SHP77 treated with DMSO at 0.1 percent for 48 hours (cell line): ENCODE results near the gene CDH12.
"Not testable (repeated sequence)": the region's sequence is repeated elsewhere in the genome, so short reads cannot be mapped to it uniquely, and the experiment has no call there.

Source experiments
- DNase-seq: peaks from one replicate; lab custom pipeline; 2025; lab: John Stamatoyannopoulos, UW

The CDH12 gene

DNA sequence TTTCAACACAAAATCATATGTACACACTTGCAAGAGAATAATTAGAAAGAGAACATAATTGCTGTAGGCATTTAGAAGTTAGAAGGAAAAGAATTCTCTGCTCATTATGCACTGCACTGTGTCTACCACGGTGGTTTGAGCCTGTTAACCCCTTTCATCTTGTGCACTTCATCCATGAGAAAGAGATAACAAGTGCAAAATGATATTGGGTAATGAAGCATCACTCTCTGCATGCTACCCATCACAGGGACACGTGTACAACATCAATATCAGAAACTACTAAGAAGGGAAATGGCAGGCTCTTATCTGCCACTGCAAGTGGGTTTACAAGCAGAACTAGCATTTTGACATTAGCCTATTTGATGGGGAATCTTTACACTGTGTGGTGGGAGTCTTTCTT lies 202.6 kb downstream of the CDH12 start:
- DNase-seq, result no peak

DNA sequence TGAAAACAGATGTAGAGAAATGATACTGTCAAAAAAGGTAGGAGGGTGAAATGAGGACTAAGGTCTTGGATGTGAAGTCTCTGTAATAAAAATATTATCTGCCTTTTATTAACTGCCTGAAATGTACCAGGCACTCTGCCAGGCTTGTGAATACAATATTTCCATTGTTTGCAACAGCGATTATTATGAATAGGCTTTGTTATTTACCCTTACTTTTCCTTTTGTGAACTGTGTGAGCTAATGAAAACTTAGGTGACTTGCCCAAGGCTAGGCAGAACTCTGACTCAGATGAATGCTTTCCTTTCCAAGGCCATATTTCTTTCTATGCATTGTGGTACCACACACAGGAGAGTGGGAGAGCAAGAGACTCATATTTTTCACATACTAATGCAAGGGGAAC lies 204.1 kb downstream of the CDH12 start:
- no peak for DNase-seq

DNA sequence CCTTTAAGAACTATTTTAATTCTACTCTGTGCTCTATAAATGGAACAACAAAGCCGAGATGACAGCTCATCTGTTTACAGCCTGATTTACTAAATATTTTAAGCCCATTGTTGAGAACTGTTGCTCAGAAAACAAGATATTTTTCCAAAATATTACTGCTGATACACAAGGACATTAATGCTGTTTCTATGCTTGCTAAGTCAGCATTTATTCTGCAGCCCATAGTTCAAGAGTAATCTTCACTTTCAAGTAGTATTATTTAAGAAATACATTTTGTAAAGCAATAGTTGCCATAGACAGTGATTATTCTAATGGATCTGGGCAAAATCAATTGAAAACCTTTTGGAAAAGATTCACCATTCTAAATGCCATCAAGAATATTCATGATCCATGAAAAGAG lies 208.3 kb downstream of the CDH12 start:
- no peak for DNase-seq

DNA sequence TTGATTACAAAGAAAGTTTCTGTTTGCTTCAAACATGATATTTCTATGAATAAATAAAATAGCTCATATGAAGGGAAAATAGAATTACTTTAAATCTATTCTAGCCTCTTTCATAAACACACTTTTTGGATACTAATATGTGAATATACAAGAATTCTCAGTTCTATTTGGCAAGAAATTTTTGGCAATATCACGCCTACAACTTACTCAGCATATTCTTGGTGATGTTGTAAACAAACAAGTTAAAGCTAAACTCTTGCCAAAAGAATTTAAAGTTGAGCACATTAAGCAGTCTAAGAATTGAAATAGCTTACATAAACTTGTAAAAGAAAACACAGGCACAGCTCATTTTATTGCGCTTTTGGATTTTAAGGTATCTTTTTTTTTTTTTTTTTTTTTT lies 209.8 kb downstream of the CDH12 start:
- DNase-seq, result no peak

DNA sequence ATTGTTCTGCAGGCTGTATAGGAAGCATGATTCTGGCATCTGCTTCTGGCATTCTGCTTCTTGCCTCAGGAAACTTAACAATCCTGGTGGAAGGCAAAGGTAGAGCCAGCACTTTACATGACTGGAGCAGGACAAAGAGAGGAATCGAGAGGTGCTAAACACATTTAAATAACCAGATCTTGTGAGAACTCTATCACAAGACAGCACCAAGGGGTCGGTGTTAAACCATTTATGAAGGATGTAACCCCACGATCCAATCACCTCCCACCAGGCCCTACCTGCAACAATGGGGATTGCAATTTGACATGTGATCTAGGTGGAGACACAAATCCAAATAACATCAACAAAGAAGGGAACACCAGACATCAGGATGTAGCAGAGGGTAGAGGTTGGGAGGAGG lies 221.5 kb downstream of the CDH12 start:
- no peak for DNase-seq

DNA sequence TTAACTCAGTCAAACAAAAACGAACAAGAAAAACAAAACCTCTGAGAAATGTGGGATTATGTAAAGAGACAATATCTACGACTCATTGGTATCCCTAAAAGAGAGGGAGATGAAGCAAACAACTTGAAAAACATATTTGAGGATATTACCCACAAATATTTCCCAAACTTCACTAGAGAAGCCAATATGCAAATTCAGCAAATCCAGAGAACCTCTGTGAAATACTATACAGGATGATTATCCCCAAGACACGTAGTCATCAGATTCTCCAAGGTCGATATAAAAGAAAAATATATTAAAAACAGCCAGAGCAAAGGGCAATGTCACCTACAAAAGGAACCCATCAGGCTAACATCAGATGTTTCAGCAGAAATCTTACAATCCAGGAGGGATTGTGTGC lies 226.1 kb downstream of the CDH12 start:
- DNase-seq, result no peak

DNA sequence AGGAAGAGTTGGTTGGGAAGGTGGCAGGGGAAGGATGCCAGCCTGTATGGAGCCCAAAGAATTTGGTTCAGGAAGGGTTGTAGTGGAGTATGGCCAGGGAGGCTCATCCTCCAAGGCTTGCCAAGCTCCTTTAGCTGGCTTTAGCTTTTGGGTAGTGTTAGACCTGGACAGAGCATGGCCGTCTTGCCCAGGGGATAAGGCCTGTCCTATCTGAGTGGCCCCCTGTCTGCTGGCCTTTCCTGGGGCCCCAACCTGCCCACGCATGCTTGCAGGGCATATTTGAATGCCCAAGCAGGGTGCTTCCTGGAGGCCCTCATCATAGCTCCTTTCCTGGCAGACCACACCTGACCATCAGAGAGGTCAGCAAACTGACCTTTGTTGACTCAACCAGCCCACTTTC lies 227.7 kb downstream of the CDH12 start:
- no peak for DNase-seq

DNA sequence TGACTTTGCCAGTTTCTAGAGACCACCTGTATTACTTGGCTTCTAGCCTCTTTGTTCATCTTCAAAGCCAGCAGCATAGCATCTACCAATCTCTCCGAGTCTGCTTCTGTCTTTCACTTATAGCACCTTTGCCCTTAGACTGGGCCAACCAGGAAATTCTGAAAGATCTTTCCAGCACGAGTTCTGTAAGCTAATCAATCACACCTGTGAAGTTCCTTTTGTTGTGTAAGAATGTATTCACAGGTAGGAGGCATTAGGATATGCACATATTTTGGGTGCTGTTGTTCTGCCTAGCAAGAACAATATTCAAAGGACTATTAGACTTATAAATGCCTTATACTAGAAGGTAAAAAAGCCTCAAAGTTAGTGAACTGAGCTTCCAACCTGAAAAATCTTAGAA lies 232.1 kb downstream of the CDH12 start:
- DNase-seq, result no peak

DNA sequence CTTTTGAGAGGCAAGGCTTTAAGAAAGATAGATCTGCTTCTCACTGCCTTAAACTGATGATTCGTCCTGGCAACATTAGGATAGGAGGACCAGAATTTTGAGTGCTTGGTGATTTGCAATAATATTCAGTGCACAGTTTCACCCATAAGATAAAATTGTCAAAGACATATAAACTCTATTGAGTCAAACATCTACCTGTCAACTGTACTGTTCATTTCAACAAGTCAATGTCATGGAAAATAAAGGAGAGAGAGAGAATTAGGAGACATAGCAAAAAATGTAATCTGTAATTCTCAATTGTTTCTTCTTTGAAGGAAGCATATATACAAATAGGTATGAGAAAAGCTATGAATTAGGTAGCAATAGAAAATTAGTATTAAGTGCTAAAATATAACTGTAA lies 237.2 kb downstream of the CDH12 start:
- DNase-seq, result no peak

DNA sequence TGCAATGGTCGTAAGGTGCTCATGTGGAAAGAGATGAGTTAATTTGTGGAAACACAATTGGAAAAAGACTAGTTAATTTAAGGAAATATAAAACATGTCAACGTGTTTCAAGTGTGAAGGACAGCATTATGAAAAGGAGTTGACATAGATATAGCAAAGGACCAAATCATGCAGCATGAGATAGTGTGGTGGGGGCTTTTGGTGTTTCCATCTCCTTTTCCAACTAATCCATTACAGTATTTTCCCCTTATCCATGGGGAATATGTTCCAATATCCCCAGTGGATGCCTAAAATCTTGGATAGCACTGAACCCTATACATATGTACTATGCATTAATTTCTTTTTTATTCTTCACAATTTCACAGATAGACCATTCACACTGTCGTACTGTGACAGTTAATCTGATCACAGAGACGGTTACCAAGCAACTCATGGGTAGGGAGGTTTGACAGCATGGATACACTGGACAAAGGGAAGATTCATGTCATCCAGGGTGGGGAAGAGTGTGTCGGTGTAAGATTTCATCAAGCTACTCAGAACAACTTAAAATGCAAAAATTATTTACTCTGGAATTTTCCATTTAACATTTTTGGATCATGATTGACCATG lies 238.6 kb downstream of the CDH12 start:
- no peak for DNase-seq

DNA sequence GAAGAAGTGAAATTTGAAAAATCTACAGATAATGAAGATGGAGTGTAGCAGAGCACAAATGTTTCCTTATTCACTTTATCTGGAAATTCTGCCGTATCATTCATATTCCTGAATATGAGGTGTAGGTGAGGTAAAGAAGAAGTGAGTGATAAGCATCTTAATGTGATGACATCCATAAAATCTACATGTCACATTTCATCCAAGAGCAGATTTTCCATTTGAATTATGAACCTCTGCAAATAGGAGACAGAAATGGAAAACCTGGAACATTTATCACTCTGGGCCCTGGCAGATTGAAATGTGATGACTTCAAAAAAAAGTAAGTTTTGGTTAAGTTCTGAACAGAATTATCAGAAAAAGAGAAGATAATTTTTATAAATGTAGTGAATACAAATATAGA lies 240.2 kb downstream of the CDH12 start:
- DNase-seq, result no peak

DNA sequence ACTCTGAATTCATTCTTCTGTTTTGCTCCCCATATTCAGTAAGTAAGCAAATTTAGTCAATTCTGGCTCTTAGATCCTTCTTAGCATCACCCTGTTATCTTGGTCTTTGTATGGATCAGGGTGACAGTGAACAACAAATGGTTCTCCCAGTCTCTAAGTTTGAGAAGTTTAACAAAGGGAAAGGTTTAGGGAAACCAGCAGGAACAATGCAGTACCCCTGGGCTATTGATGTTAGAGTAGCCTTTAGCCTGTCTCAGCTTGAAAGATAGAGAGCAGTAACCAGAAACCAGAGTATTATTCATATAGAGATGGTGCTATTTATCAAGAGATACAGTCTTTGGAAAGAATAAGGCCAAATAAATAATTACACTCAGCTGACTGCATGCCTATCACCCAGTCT lies 241.8 kb downstream of the CDH12 start:
- DNase-seq, result no peak

DNA sequence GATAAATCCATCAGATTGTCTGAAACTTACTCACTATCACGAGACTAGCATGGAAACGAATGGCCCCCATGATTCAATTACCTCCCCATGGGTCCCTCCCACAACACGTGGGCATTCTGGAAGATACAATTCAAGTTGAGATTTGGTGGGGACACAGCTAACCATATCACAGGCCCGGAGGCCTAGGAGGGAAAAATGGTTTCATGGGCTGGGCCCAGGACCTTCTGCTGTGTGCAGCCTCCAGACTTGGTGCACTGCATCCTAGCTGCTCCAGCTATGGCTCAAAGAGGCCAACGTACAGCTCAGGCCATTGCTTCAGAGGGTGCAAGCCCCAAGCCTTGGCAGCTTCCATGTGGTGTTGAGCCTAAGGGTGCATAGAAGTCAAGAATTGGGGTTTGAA lies 245.6 kb downstream of the CDH12 start:
- not testable (repeated sequence) for DNase-seq

DNA sequence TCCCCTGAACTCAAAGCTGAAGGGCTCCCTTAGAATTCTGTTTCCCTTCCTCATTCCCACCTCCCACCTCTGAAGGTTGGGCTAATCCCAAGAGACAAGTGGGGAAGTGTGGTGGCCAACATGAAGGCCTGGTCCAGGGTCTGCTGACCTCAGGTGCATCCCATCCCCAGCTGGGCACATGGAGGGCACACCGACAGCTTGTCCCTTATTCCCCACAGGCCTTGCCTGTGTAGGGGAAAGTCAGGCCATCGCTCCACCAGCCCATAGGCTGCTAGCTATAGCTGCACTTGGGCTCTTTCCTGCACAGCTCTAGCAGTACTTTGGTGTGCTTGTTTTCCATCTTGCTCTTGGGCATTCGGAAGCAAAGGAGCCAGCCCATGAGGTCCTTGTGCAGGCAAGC lies 247.7 kb downstream of the CDH12 start:
- DNase-seq, result no peak

DNA sequence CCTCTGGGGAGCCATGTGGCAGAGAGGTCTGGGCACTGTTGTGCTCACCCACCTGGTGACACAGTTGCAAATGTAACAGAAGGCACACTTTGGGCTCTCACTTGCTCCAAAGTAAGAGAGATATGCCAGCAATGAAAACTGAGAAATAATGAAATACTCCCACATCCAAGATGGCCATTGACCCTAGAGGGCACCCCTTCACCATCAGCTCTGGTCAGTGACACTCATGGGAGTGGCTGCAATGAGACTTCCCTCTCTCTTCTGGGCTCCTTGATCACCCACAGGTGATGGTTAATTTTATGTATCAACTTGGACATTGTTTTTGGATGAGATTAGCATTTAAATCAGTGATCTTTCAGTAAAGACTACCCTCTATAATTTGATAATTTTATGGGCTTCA lies 248.4 kb downstream of the CDH12 start:
- DNase-seq, result no peak

DNA sequence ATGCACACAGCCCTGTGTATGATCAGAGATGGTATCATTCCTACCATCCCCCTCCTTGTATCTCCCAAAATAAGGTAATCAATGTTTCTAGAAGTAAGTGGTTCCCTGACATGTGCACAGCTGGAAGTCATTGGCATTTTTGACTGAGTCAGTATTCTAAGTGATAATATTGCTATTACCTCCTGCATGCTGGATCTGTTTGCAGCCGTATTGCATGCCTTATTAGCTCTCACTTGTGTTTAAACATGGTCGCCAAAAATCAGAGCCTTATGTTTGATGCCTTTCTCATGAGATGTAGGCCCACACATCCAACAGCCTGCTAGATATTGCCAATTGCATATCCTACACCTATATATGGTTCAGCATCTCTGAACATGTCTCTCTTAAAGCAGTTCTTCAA lies 254.3 kb downstream of the CDH12 start:
- DNase-seq, result no peak

DNA sequence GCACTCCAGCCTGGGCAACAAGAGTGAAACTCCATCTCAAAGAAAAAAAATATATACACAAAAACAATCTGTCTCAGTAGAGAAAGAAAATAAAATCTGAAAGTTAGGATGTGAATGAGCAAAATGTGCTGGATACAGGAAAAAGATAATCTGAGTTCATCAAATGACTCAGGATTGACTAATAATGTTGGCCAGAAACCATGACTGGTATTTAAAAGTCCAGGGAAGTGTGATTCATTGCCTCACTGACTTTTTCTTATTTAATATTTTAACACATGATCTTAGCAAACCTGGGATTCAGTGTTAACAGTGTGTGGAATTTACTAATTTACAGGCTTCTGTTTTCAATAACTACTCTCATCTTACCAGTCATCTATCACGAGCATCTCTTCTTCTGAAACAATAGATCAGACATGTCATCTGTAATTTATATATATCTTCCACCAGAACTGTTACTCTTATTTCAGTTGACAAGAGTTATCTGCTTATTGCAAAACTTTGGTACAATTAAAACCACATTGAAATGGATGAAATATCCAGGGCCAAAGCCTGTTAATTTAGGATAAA lies 256.7 kb downstream of the CDH12 start:
- DNase-seq, result no peak

DNA sequence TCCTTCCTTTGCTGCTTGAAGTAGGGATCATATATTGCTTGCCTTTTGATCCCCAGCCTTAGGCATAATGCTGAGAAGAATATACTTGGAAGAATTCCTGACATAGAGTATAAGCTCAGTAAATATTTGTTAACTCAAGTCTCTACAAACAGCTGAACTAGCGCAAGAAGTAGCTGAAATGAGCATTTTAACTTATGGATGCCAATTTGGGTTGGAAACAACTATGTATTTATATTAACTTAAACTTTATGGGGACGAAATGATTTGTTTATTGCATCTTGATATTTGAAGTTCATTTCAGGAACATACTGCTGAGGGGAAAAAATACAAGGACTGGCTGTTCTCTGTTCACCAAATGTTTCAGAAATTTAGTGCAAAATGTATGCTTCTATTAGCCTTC lies 258.7 kb downstream of the CDH12 start:
- no peak for DNase-seq

DNA sequence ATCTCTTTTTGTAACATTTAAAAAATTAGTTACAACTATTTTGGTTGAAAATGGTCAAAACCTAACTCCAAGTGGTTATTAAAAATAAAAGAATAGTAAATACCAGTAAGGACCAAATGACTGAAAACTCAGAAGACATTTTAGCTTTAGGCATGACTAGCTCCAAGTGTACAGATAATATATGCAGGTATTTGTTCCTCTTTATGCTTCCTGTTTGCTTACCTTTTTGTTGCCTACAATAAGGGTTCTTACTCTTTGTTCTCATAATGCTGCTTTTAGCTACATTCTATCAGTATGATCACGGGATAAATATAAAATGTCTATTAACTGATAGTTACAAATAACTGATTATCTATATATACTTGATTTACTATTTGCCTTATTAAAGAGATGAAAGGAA lies 259.6 kb downstream of the CDH12 start:
- DNase-seq, result no peak

DNA sequence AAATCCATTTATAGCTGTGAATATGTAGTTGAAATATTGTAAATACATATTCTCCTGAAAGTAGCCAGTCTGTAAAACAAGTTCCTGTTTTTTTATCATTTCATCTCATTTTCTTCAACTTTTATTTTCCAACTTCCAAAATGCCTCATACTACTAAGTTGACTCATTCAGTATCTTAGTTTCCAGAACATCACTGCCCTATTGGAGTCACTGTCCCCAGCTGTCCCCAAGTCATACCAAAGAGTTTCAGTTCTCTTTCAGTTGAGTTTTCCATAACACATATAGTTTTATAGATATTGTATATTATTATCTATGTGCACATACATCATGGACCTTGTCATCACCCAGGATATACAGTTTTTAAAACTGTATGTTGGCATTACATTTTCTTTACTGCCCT lies 261.7 kb downstream of the CDH12 start:
- no peak for DNase-seq

DNA sequence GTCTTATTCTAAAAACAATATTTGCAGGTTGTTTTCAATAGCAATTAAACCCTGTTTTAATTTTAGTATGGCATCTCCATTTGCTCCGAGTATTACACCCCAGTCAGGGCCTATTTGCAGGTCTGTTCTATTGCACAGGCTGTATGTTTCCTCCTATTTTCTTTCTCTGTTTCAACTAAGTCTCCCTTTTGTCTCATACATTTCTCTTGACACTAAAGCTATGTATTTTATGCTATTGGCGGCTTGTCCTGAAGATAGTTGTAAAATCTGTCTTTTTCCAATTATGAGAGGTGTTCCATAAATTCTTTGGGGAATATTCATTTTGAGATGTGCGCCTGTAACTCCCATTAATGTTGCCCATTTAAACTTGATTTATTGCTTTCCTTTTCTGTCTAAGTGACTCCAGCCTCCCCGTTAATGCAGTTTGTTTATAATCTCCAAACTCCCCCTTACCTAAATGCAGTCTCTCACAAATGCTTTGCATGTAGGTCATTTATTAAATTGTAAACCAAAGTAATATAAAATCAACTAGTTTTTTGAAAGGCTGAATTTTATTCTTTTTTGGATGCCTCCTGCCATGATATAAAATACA lies 262.4 kb downstream of the CDH12 start:
- DNase-seq, result no peak

DNA sequence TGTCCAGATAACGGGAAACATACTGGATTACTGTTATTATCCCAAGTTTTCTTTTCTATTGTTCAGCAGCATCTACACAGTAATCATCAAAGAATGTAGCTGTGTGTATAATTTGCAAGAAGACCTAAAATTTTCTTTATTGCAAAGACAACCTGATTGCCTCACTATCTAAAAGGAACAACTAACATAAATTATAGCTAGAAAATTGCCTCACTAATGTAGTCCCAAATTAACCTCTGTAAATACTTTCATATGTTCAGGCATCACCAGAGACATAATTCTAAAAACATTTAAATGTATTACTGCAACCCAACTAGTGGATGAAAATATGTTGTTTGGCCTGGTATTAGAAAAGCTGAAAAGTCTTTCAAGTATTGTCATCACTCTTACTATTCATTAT lies 275.4 kb downstream of the CDH12 start:
- DNase-seq, result no peak

DNA sequence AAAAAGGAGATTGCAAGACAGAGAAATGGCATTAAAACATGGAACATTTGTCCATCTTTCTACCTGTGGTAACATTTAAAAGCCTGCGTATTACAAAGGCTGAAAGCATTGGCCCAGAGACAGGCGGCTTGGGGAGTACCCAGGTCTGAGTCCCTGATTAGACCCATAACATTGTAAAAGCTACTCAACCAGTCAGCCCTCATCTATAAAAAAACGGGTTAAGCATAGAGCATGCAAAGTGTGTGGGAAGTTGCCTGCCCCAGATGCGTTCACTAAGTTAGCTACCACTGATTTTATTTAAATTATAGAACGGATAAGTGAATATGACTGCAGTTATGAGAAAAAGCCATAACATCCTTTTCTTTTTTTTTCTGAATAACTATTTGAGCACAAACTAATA lies 276.1 kb downstream of the CDH12 start:
- DNase-seq, result no peak

DNA sequence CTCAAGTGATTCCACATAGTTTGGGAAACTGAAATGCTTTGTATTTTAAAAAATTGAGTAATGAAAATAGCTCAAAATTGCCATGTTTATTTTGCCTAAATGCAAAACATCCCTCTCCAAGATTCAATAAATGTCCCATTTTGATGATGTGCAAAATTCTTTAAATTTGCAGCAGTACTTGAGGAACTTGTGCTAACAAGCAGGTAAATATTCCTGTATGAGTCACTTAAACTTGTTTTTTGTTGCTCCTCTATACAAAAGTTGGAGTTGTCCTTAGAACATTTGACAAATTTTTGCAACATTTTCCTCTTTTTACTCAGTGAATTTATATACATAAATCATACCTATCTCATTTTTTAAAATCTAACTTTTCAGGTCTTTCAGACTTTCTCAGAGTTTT lies 280.2 kb downstream of the CDH12 start:
- DNase-seq, result no peak
